PFSK-1 (cell line): ENCODE results near the gene TTC39B.

Experiments
- FOXP2 ChIP-seq: optimal IDR thresholded peaks from 2 replicates; pipeline ENCODE3; 2011; ENCODE audit warnings: borderline replicate concordance, control low read depth, inconsistent platforms; ENCODE audit not compliant: insufficient read depth; ENCODE audit errors: extremely low read length, extremely low read depth
- POLR2AphosphoS5 ChIP-seq: IDR thresholded peaks from 2 replicates; pipeline ENCODE4 v1.6.1; 2012; ENCODE audit warnings: low read depth, mild to moderate bottlenecking, control low read depth, low read length, moderate library complexity
- REST ChIP-seq, 2 experiments: IDR thresholded peaks; 2 replicates each; pipeline versions ENCODE4 v1.6.1 to v1.8.0; 2011 to 2012; ENCODE audit warnings: low read depth in 2 of 2, low read length in 2 of 2, control low read depth in 1 of 2, inconsistent platforms in 1 of 2, mild to moderate bottlenecking in 1 of 2, moderate library complexity in 1 of 2; ENCODE audit not compliant: insufficient read depth in 1 of 2
- SIN3A ChIP-seq: IDR thresholded peaks from 2 replicates; pipeline ENCODE4 v1.6.1; 2012; ENCODE audit warnings: mild to moderate bottlenecking, low read length, moderate library complexity, borderline replicate concordance; ENCODE audit not compliant: insufficient read depth
- TAF1 ChIP-seq: IDR thresholded peaks from 2 replicates; pipeline ENCODE4 v1.6.1; 2012; ENCODE audit warnings: low read length, control low read depth, borderline replicate concordance; ENCODE audit not compliant: insufficient read depth

Gene TTC39B

GRCh38 chr9:15227491-15227890 is 79.5 kb downstream of the TTC39B start:
- TF ChIP-seq SIN3A, result no peak
- TF ChIP-seq POLR2AphosphoS5, result no peak
- no peak for TF ChIP-seq FOXP2
- no peak for TF ChIP-seq REST (IDR thresholded peaks at IDR 0.05; ENCODE audit: insufficient read depth in 1 of 2, low read depth in 2 of 2, low read length in 2 of 2)
- TF ChIP-seq TAF1, result no peak

GRCh38 chr9:15225564-15226126 is 81.4 kb downstream of the TTC39B start:
- TF ChIP-seq FOXP2 (no peak), SIN3A (no peak), POLR2AphosphoS5 (no peak)

GRCh38 chr9:15222313-15222712 is 84.7 kb downstream of the TTC39B start:
- TF ChIP-seq FOXP2, result no peak
- no peak for TF ChIP-seq SIN3A
- TF ChIP-seq REST (IDR thresholded peaks at IDR 0.05; ENCODE audit: insufficient read depth in 1 of 2, low read depth in 2 of 2, low read length in 2 of 2), result no peak
- no peak for TF ChIP-seq TAF1
- TF ChIP-seq POLR2AphosphoS5, result no peak

- TF ChIP-seq SIN3A (no peak), FOXP2 (no peak), REST (IDR thresholded peaks at IDR 0.05; ENCODE audit: insufficient read depth in 1 of 2, low read depth in 2 of 2, low read length in 2 of 2) (no peak)
Observed at GRCh38 chr9:15221746-15222145, 85.3 kb downstream of the TTC39B start.

- no peak for TF ChIP-seq REST (IDR thresholded peaks at IDR 0.05; ENCODE audit: insufficient read depth in 1 of 2, low read depth in 2 of 2, low read length in 2 of 2)
- no peak for TF ChIP-seq POLR2AphosphoS5
- TF ChIP-seq FOXP2, result no peak
- no peak for TF ChIP-seq TAF1
Observed at GRCh38 chr9:15220658-15221318, 86.2 kb downstream of the TTC39B start.
